ENCODE results near the gene LRMDA. TPM values are rescaled to one million over a fixed set of nuclear protein-coding genes. Genes with fewer than 3 reads are reported as not detected.

The LRMDA gene
- 19.3 and 22.0 TPM in 2 replicates for total RNA-seq (2016; rRNA removed; fragmentation: Illumina TruSeq; extraction: Trizol)
- total RNA-seq (2016; cell fraction: cytosol; rRNA removed; fragmentation: Illumina TruSeq; extraction: Trizol; ENCODE audit: low read depth), result 70.4 and 78.7 TPM in 2 replicates
- 20.0 and 23.4 TPM in 2 replicates for total RNA-seq (2016; cell fraction: insoluble cytoplasmic fraction; rRNA removed; fragmentation: Illumina TruSeq; extraction: Trizol)
- 36.7 and 40.7 TPM in 2 replicates for total RNA-seq (2016; cell fraction: membrane; rRNA removed; fragmentation: Illumina TruSeq; extraction: Trizol)
- total RNA-seq (2016; cell fraction: nucleus; rRNA removed; fragmentation: Illumina TruSeq; extraction: Trizol), result 27.3 and 38.1 TPM in 2 replicates
- polyA plus RNA-seq (2011; rRNA removed), result 13.4 and 17.7 TPM in 2 replicates
- 18.1 and 21.4 TPM in 2 replicates for polyA plus RNA-seq (2011; cell fraction: cytosol; rRNA removed)
- 10.7 and 11.9 TPM in 2 replicates for polyA plus RNA-seq (2011; cell fraction: nucleus; rRNA removed)
- polyA plus RNA-seq (2012), result 14.6 and 23.3 TPM in 2 replicates
- polyA plus RNA-seq (2016; cell fraction: cytosol; fragmentation: Illumina TruSeq; extraction: Trizol; ENCODE audit: low read depth), result 51.8 and 58.1 TPM in 2 replicates
- polyA plus RNA-seq (2016; cell fraction: insoluble cytoplasmic fraction; fragmentation: Illumina TruSeq; extraction: Trizol; ENCODE audit: low read depth), result 25.9 and 29.7 TPM in 2 replicates
- 28.6 and 35.5 TPM in 2 replicates for polyA plus RNA-seq (2016; cell fraction: membrane; fragmentation: Illumina TruSeq; extraction: Trizol; ENCODE audit: low read depth)
- 9.9 and 22.8 TPM in 2 replicates for polyA plus RNA-seq (2016; cell fraction: nucleus; fragmentation: Illumina TruSeq; extraction: Trizol; ENCODE audit: insufficient read depth, low read depth)
- polyA minus RNA-seq (2011; rRNA and poly(A)+ RNA removed; ENCODE audit: low replicate concordance), result 4.1 and 25.5 TPM in 2 replicates
- polyA minus RNA-seq (2011; cell fraction: cytosol; rRNA and poly(A)+ RNA removed), result 5.1 and 7.5 TPM in 2 replicates
- polyA minus RNA-seq (2011; cell fraction: nucleus; rRNA and poly(A)+ RNA removed), result 58.6 and 83.8 TPM in 2 replicates
- Bru-seq, nascent RNA, result percentile 70 among the genes with signal in this experiment
- percentile 82 among the genes with signal in this experiment for BruChase-seq, experiment 1, labeled RNA remaining after a 6-hour chase
- percentile 90 among the genes with signal in this experiment for BruChase-seq, experiment 2, labeled RNA remaining after a 2-hour chase
- long read RNA-seq, experiment 1, partial matches to known transcripts, result 0 of 4 reads
- long read RNA-seq, experiment 1, other reads (novel, unspliced or antisense), result 4 of 4 reads
- long read RNA-seq, experiment 2, result 0 reads

DNA sequence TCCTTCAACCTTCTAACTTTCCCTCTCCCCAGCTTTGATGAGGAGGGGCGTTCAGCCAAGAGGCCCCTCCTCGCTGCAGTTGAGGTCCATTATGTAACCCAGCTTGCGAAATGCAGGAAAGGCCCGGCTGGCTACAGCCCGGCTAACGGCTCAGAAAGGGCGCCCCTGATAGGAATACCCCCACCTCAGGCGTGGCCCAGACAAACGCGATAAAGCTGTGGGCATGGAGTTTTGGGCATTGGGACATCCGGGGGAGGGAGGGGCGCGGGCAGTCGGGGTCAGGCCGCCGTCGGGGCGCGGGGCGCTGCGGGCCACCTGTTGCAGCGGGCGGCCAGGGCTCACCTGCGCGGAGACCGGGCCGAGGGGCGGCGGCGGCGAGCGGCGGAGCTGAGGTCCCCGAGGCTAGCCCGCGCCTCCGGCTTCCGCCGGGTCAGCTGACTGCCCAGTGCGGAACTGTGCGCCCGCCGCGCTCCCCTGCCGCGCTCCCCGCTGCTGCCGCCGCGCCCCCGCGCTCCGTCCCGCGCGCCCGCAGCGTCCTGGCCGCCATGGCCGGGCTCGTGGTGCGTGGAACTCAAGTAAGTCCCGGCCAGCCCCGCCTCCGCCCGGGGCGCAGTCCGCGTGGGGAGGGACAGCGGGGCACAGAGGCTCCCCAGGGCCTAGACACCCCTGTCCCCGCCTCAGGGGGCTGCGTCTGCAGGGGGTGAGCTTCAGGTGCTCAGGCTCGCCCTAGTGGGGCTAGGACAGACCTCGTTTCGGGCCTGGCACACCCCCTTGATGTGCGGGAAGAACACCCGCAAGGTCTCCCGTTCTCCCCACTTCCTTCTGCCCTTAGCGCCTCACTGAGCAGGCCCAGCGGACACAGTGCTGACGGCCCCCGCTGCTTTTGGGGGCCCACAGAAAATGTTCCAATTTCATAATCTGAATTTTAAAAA lies at the start of gene LRMDA:
TSS of gene LRMDA (plus strand) at position 445 of the 932 bp plus-strand sequence.
- Histone ChIP-seq H3K4me1 (ENCODE audit: insufficient read depth, low read length) (peaks cover 84% of the 10 kb centered on the region), H3K9me3 (ENCODE audit: low read length) (no peaks in the 10 kb centered on the region), H3K36me3 (replicated peaks in 1 of 2; ENCODE audit: control insufficient read depth in 1 of 2, insufficient read depth in 2 of 2, low read length in 2 of 2) (no peaks in the 10 kb centered on the region), H3K27ac (ENCODE audit: extremely low read length, insufficient read depth, low read length) (peak within 1 kb of the TSS; percentile 92), H3K4me3 (replicated peaks in 1 of 3; ENCODE audit: insufficient read depth in 1 of 3, low read depth in 2 of 3, low read length in 3 of 3) (peak within 1 kb of the TSS; percentile 77 to 95 (median 79)), H3K9ac (ENCODE audit: insufficient read depth, low read depth, low read length) (peak within 1 kb of the TSS; percentile 91), H3K4me2 (ENCODE audit: low read depth, low read length) (peak within 1 kb of the TSS; percentile 97), H4K20me1 (ENCODE audit: insufficient read depth, low read length) (no peaks in the 10 kb centered on the region), H3K79me2 (ENCODE audit: insufficient read depth, low read length) (peaks cover 21% of the 10 kb centered on the region), H3K27me3 (ENCODE audit: control insufficient read depth in 1 of 2, insufficient read depth in 2 of 2, low read length in 2 of 2) (no peaks in the 10 kb centered on the region), H2AFZ (ENCODE audit: low read length) (no peak within 1 kb of the TSS)
- WGBS (ENCODE audit: low lambda C conversion rate), result 0% methylated on average over 8 of the region's 82 CpGs
- ChIA-PET POLR2A (interaction anchor here (0.7 to 12.3 kb wide), 17 partner anchors 10 to 872 kb away, joined by 3 to 219 read pairs (median 10); partner anchors contain the start of gene ZNF503), CTCF (ENCODE audit: low intra/inter-chr PET ratio, low total read pairs) (no interaction called here)
- in situ Hi-C loops (cut with HindIII; ENCODE audit: extremely low pct_ligation_motif_present, low pct_unique_long_range_greater_than_20kb), result loop anchor here (5.0 kb wide), 1 partner anchor 66 kb away; no protein-coding TSS in a partner anchor
- BruUV-seq (replicated peaks), result no TSS peak
- DNase-seq (ENCODE audit: low spot score) (peak; percentile 83), ATAC-seq (peak; percentile 73), FAIRE-seq (peak; percentile 72)
- intact Hi-C loops (cut with micrococcal nuclease; ENCODE audit: unreplicated experiment), result loop anchor here (5.0 to 10.0 kb wide), 2 partner anchors 66 to 93 kb away; no protein-coding TSS in a partner anchor
- TF ChIP-seq SMAD3 (CRISPR knock-in tag; IDR thresholded peaks at IDR 0.05) (peak; percentile 89), ZNF256 (CRISPR knock-in tag; conservative IDR thresholded peaks at IDR 0.05) (no peak), ZNF331 (CRISPR knock-in tag; IDR thresholded peaks at IDR 0.05) (peak; percentile 12; the same call in 1 of the 2 replicates), ZNF430 (CRISPR knock-in tag; IDR thresholded peaks at IDR 0.05) (peak; percentile 71; the same call in 1 of the 2 replicates), NR2F6 (IDR thresholded peaks at IDR 0.05) (peak; percentile 46; the same call in 1 of the 2 replicates), NR2F6 (CRISPR knock-in tag; IDR thresholded peaks at IDR 0.05) (peak; percentile 71), CENPX (CRISPR knock-in tag; IDR thresholded peaks at IDR 0.05) (no peak), DNMT1 (CRISPR knock-in tag; IDR thresholded peaks at IDR 0.05) (no peak)
- TF ChIP-seq, protein P1, sequence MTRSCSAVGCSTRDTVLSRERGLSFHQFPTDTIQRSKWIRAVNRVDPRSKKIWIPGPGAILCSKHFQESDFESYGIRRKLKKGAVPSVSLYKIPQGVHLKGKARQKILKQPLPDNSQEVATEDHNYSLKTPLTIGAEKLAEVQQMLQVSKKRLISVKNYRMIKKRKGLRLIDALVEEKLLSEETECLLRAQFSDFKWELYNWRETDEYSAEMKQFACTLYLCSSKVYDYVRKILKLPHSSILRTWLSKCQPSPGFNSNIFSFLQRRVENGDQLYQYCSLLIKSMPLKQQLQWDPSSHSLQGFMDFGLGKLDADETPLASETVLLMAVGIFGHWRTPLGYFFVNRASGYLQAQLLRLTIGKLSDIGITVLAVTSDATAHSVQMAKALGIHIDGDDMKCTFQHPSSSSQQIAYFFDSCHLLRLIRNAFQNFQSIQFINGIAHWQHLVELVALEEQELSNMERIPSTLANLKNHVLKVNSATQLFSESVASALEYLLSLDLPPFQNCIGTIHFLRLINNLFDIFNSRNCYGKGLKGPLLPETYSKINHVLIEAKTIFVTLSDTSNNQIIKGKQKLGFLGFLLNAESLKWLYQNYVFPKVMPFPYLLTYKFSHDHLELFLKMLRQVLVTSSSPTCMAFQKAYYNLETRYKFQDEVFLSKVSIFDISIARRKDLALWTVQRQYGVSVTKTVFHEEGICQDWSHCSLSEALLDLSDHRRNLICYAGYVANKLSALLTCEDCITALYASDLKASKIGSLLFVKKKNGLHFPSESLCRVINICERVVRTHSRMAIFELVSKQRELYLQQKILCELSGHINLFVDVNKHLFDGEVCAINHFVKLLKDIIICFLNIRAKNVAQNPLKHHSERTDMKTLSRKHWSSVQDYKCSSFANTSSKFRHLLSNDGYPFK (CRISPR knock-in tag; IDR thresholded peaks at IDR 0.05; ENCODE audit: borderline replicate concordance), result no peak
- TF ChIP-seq, protein P2, sequence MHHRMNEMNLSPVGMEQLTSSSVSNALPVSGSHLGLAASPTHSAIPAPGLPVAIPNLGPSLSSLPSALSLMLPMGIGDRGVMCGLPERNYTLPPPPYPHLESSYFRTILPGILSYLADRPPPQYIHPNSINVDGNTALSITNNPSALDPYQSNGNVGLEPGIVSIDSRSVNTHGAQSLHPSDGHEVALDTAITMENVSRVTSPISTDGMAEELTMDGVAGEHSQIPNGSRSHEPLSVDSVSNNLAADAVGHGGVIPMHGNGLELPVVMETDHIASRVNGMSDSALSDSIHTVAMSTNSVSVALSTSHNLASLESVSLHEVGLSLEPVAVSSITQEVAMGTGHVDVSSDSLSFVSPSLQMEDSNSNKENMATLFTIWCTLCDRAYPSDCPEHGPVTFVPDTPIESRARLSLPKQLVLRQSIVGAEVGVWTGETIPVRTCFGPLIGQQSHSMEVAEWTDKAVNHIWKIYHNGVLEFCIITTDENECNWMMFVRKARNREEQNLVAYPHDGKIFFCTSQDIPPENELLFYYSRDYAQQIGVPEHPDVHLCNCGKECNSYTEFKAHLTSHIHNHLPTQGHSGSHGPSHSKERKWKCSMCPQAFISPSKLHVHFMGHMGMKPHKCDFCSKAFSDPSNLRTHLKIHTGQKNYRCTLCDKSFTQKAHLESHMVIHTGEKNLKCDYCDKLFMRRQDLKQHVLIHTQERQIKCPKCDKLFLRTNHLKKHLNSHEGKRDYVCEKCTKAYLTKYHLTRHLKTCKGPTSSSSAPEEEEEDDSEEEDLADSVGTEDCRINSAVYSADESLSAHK (CRISPR knock-in tag; IDR thresholded peaks at IDR 0.05; ENCODE audit: borderline replicate concordance), result no peak

All from HepG2 (cell line).